Adrenal gland (tissue), 12 donors: ENCODE measurements around the gene AADACL4. TPM values are rescaled to one million over a fixed set of nuclear protein-coding genes. Genes with fewer than 3 reads are reported as not detected.

Experiments used
- DNase-seq, 7 donors: peaks; one replicate each; pipeline ENCODE4 v3.0.0-alpha.2; 2019 to 2020
- H3K27ac ChIP-seq, 5 donors: fragments of 200-600 bp; sonication (generic) in 4 of 5; 1 replicate in 3 of 5; 2 replicates in 2 of 5; pipeline versions ENCODE4 v1.5.1 to v1.8.0; 2016 to 2020; ENCODE audit warnings: mild to moderate bottlenecking in 1 of 5
- H3K27me3 ChIP-seq: fragments of 200-600 bp; 2 replicates; pipeline ENCODE4 v1.8.0; 2021
- H3K36me3 ChIP-seq, 2 donors: fragments of 200-600 bp; replicated peaks in 1 of 2; 1 replicate in 1 of 2; 2 replicates in 1 of 2; pipeline versions ENCODE4 v1.5.1 to v1.8.0; 2018 to 2022
- H3K4me1 ChIP-seq, 2 donors: fragments of 200-600 bp; replicated peaks in 1 of 2; 1 replicate in 1 of 2; 2 replicates in 1 of 2; pipeline versions ENCODE4 v1.5.1 to v1.8.0; 2018 to 2021
- H3K4me3 ChIP-seq, 4 donors: fragments of 200-600 bp; sonication (generic) in 3 of 4; one replicate each; pipeline ENCODE4 v1.5.1; 2016 to 2018
- H3K9me3 ChIP-seq, 3 donors: fragments of 200-600 bp; sonication (generic) in 1 of 3; replicated peaks in 1 of 3; 1 replicate in 2 of 3; 2 replicates in 1 of 3; pipeline versions ENCODE4 v1.5.1 to v1.8.0; 2016 to 2021
- POLR2A ChIP-seq, 2 donors: fragments of 450-650 bp; IDR thresholded peaks; one replicate each; pipeline ENCODE4 v1.6.1; 2017; ENCODE audit warnings: antibody characterized with exemption in 2 of 2, mild to moderate bottlenecking in 2 of 2, moderate library complexity in 1 of 2
- WGBS, 4 donors: extraction: QIAGEN DNeasy Blood & Tissue Kit in 2 of 4; methylation state at CpG; one replicate each; pipeline versions ENCODE4 v1.1.5 to v1.1.7; 2013 to 2017; 5-methylcytosine and 5-hydroxymethylcytosine counted together
- intact Hi-C, 2 donors: fragments of 100-400 bp; cut with DNase I; formaldehyde crosslinking; loops; one replicate each; pipeline versions ENCODE4 v1.14.1 to v1.15.0; 2022 to 2023
- polyA plus RNA-seq, 3 donors: library from polyadenylated mRNA; stranded (reverse); fragments of 200-250 nt in 2 of 3; fragments of 350-450 nt in 1 of 3; fragmentation: Illumina TruSeq in 1 of 3; extraction: RNeasy Lipid Tissue Mini Kit (QIAGEN cat#74804) in 1 of 3; gene quantifications; one replicate each; pipeline ENCODE4 v1.2.3, GENCODE V29; 2013 to 2014
- total RNA-seq, 9 donors: library from RNA; depleted of rRNA in 4 of 9; stranded (reverse); fragments of >200 nt in 4 of 9; fragments of 120-200 nt in 1 of 9; fragmentation: NEBNext Ultra II Directional in 1 of 9; extraction: Animal tissue kit (Norgen Biotek cat#: 25700) in 1 of 9; gene quantifications; one replicate each; pipeline versions ENCODE4 v1.1.0 to v1.2.4, GENCODE V29; 2013 to 2023
- TF ChIP-seq, protein P1 (sequence below), 6 experiments: fragments of 450-650 bp in 4 of 6; fragments of 200-600 bp in 2 of 6; sonication (generic) in 1 of 6; IDR thresholded peaks; 1 replicate in 5 of 6; 2 replicates in 1 of 6; pipeline versions ENCODE4 v1.5.1 to v1.8.0; 2016 to 2021; ENCODE audit warnings: antibody characterized with exemption in 6 of 6, mild to moderate bottlenecking in 2 of 6, moderate library complexity in 1 of 6
- donor health status: healthy with polysubstance abuse.
- donor health status: Bipolar disorder and iron deficiency.
- donor health status: DM: yes; HTN: yes; CAD: no.
- donor health status: DM: no; HTN: no; CAD: no.
- donor health status: DM: no; HTN: no; CAD: no.
- donor health status: DM: yes; HTN: yes; CAD: no.

AADACL4 gene
- total and polyA plus RNA-seq, 12 donors, result 0.06 to 0.16 (median 0.10) TPM; not detected in 9

DNA sequence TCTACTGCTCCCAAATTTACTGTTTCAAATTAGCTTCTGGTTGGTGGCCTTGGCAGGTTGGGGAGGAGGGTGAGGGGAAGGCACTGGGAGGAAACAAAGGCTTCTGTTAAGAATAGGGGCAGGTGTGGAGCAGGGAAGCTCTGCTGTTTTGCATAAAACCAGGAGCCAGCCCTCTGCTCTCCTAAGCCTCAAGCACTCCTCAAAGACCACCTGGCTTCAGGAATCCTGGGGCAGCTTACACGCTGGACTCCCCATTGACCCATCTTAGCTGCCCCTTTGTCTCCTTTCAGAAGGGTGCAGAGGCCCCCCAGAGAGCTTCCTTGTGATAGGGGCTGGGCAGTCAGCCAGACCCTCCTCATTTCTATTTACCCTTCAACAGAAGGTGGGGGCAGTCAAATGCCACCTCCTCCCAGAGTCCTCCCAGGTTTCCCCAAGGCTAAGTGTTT, 14.4 kb upstream of the AADACL4 start:
- no peaks in the 10 kb centered on the region for H3K36me3 ChIP-seq
- no peak for DNase-seq
- TF ChIP-seq, protein P1, sequence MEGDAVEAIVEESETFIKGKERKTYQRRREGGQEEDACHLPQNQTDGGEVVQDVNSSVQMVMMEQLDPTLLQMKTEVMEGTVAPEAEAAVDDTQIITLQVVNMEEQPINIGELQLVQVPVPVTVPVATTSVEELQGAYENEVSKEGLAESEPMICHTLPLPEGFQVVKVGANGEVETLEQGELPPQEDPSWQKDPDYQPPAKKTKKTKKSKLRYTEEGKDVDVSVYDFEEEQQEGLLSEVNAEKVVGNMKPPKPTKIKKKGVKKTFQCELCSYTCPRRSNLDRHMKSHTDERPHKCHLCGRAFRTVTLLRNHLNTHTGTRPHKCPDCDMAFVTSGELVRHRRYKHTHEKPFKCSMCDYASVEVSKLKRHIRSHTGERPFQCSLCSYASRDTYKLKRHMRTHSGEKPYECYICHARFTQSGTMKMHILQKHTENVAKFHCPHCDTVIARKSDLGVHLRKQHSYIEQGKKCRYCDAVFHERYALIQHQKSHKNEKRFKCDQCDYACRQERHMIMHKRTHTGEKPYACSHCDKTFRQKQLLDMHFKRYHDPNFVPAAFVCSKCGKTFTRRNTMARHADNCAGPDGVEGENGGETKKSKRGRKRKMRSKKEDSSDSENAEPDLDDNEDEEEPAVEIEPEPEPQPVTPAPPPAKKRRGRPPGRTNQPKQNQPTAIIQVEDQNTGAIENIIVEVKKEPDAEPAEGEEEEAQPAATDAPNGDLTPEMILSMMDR (IDR thresholded peaks at IDR 0.05), result no peak
- no peak for TF ChIP-seq POLR2A (IDR thresholded peaks at IDR 0.05)
- H3K4me3 ChIP-seq, result no peak overlapping the region
- H3K27me3 ChIP-seq, result no peaks in the 10 kb centered on the region
- H3K4me1 ChIP-seq, result no peaks in the 10 kb centered on the region
- 89 to 100% (median 92%) methylated on average over 1 of the region's 1 CpG for WGBS, 4 donors
- no peak overlapping the region for H3K27ac ChIP-seq
- intact Hi-C loops, result no loop called here
- H3K9me3 ChIP-seq, result no peaks in the 10 kb centered on the region

DNA sequence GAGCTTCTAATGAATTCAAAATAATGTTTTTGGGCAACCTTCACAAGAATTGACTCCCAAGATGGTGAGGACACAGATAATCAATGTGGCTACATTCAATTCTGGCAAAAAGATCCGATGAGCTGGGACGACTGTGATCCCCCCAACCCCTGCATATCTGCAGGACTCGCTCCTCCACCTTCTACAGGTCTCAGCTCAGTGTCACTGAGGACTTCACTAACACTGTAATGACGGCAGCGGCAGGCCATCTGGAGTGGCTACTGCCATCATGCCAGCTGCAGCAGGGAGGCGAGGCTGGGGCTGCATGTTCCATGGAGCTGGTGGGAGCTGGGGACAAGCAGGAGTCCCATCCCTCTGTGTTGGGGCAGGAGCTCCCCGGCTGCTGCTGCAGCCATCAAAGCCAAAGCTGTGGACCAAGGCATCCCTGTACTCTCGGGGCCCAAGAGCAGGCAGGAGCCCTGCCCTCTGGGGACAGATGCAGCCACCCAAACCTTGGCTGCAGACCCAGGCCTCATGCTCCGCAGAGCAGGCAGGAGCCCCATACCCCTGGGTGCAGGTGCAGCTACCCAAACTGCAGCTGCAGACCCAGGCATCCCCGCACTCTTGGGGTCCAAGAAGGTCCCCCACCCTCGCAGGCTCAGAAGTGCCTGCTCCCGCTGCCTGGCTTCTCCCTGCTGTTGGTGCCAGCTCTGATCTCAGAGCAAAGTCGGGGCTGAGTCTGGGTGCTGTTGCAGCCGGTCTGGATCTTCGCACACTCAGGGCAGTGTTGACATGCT, 13.7 kb upstream of the AADACL4 start:
- no peaks in the 10 kb centered on the region for H3K27me3 ChIP-seq
- 81 to 88% (median 85%) methylated on average over 9 to 15 of the region's 15 CpGs for WGBS, 4 donors
- no peaks in the 10 kb centered on the region for H3K4me1 ChIP-seq
- intact Hi-C loops, result no loop called here
- H3K9me3 ChIP-seq, result no peaks in the 10 kb centered on the region
- TF ChIP-seq, protein P1 (IDR thresholded peaks at IDR 0.05), result no peak
- TF ChIP-seq POLR2A (IDR thresholded peaks at IDR 0.05), result no peak
- no peak overlapping the region for H3K4me3 ChIP-seq
- H3K27ac ChIP-seq, result no peak overlapping the region
- no peaks in the 10 kb centered on the region for H3K36me3 ChIP-seq
- no peak for DNase-seq

DNA sequence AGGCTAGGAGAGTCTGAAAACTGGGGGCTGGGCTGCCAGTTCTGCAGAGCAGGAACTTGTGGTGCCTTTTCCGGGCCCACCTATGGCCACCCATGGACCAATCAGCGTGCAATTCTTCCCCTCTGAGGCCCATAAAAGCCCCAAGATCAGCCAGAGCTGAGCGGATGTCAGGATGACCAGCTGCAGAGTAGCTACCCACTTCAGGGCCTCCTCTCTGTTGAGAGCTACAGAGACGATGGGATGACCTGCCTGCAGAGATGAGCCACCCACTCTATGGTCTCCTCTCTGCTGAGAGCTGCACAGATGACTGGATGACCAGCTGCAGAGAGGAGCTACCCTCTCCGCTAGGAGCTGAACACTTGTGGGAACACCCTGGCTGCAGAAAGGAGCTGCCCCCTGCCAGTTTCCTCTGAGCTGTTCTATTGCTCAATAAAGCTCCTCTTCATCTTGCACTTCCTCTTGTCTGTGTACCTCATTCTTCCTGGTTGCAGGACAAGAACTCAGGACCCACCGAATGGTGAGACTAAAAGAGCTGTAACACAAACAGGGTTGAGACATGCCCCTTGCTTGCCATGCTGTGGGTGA, 12.8 kb upstream of the AADACL4 start:
- no peak for DNase-seq
- Histone ChIP-seq H3K27me3 (no peaks in the 10 kb centered on the region), H3K27ac (no peak overlapping the region), H3K4me1 (no peaks in the 10 kb centered on the region), H3K9me3 (no peaks in the 10 kb centered on the region), H3K36me3 (no peaks in the 10 kb centered on the region), H3K4me3 (no peak overlapping the region)
- TF ChIP-seq, protein P1 (IDR thresholded peaks at IDR 0.05), result no peak
- no peak for TF ChIP-seq POLR2A (IDR thresholded peaks at IDR 0.05)
- intact Hi-C loops, result no loop called here
- WGBS, 4 donors, result 62 to 82% (median 78%) methylated on average over 3 to 6 of the region's 6 CpGs

DNA sequence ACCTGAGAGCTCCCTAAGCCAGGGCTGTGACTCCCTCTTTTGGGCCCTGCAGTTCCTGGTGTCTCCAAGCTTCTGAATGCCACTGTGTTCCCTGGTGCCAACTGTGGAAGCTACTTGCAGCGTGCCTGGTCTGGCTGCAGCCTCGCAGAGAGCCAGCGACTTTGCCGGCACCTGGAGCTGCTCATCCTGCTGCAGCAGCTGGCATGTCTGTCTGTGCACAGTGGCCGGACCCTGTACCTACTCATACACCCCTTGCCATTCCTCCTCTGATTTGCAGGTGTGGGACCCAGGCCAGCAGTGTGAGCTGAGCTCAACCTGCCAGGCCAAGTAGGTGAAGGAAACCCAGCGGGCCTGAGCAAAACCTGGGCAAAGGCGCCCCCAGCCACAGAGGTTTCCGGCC, 12.3 kb upstream of the AADACL4 start:
- intact Hi-C loops, result no loop called here
- TF ChIP-seq, protein P1 (IDR thresholded peaks at IDR 0.05), result no peak
- no peak for TF ChIP-seq POLR2A (IDR thresholded peaks at IDR 0.05)

More for the DNA sequence above, 12.3 kb upstream of the AADACL4 start:
- no peaks in the 10 kb centered on the region for H3K36me3 ChIP-seq
- WGBS, 4 donors, result 87 to 95% (median 91%) methylated on average over 8 of the region's 8 CpGs
- no peaks in the 10 kb centered on the region for H3K9me3 ChIP-seq
- no peaks in the 10 kb centered on the region for H3K4me1 ChIP-seq
- no peak overlapping the region for H3K4me3 ChIP-seq
- no peaks in the 10 kb centered on the region for H3K27me3 ChIP-seq
- H3K27ac ChIP-seq, result no peak overlapping the region
- DNase-seq, result no peak
